Liver (tissue), 9 donors: Measurements from ENCODE around the gene ARHGDIA. TPM values are rescaled to one million over a fixed set of nuclear protein-coding genes. Genes with fewer than 3 reads are reported as not detected.

Experiments used
- DNase-seq: peaks from one replicate; pipeline ENCODE4 v3.0.0-alpha.2; 2017; ENCODE audit warnings: low spot score
- H3K27ac ChIP-seq, 2 donors: one replicate each; pipeline ENCODE4 v1.7.0; 2013; ENCODE audit warnings: inconsistent platforms in 2 of 2, low read length in 2 of 2, control low read depth in 1 of 2, low read depth in 1 of 2, mild to moderate bottlenecking in 1 of 2
- H3K27me3 ChIP-seq, 4 donors: one replicate each; pipeline versions ENCODE4 v1.6.1 to v1.7.0; 2013; ENCODE audit warnings: low read length in 3 of 4, inconsistent platforms in 1 of 4, mild to moderate bottlenecking in 1 of 4, moderate library complexity in 1 of 4; ENCODE audit not compliant: control insufficient read depth in 4 of 4, insufficient read depth in 4 of 4
- H3K36me3 ChIP-seq, 4 donors: one replicate each; pipeline versions ENCODE4 v1.6.1 to v1.7.0; 2013; ENCODE audit warnings: low read length in 3 of 4, mild to moderate bottlenecking in 3 of 4, low read depth in 1 of 4, moderate library complexity in 1 of 4; ENCODE audit not compliant: control insufficient read depth in 4 of 4, insufficient read depth in 3 of 4
- H3K4me1 ChIP-seq, 4 donors: one replicate each; pipeline versions ENCODE4 v1.6.1 to v1.7.0; 2013; ENCODE audit warnings: low read length in 3 of 4, mild to moderate bottlenecking in 3 of 4, moderate library complexity in 1 of 4; ENCODE audit not compliant: control insufficient read depth in 4 of 4, insufficient read depth in 4 of 4
- H3K4me3 ChIP-seq, 3 donors: one replicate each; pipeline versions ENCODE4 v1.6.1 to v1.7.0; 2013; ENCODE audit warnings: low read length in 3 of 3, control low read depth in 1 of 3, low read depth in 1 of 3, mild to moderate bottlenecking in 1 of 3
- H3K9ac ChIP-seq, 2 donors: one replicate each; pipeline ENCODE4 v1.7.0; 2013; ENCODE audit warnings: low read length in 2 of 2, mild to moderate bottlenecking in 2 of 2, moderate library complexity in 2 of 2, control low read depth in 1 of 2, low read depth in 1 of 2
- H3K9me3 ChIP-seq, 4 donors: one replicate each; pipeline versions ENCODE4 v1.6.1 to v1.7.0; 2013; ENCODE audit warnings: low read length in 3 of 4; ENCODE audit not compliant: control insufficient read depth in 4 of 4
- CTCF ChIP-seq: fragments of 150-350 bp; IDR thresholded peaks from 2 replicates; pipeline ENCODE4 v1.5.1; 2017; ENCODE audit warnings: improper control_type of control experiment, low read depth, low read length; ENCODE audit not compliant: missing input control
- EGR1 ChIP-seq, 2 donors: IDR thresholded peaks; 2 replicates each; pipeline ENCODE4 v1.6.1; 2016 to 2018; ENCODE audit warnings: antibody characterized with exemption in 2 of 2, low read depth in 2 of 2
- FOXA1 ChIP-seq: IDR thresholded peaks from 2 replicates; pipeline ENCODE4 v1.6.1; 2016; ENCODE audit warnings: antibody characterized with exemption
- FOXA2 ChIP-seq: IDR thresholded peaks from 2 replicates; pipeline ENCODE4 v1.6.1; 2016; ENCODE audit warnings: antibody characterized with exemption
- GABPA ChIP-seq, 2 donors: IDR thresholded peaks in 1 of 2; conservative IDR thresholded peaks in 1 of 2; 2 replicates each; pipeline ENCODE4 v1.6.1; 2016; ENCODE audit warnings: antibody characterized with exemption in 2 of 2, mild to moderate bottlenecking in 1 of 2, moderate library complexity in 1 of 2
- HNF4A ChIP-seq, 2 donors: conservative IDR thresholded peaks; 2 replicates each; pipeline ENCODE4 v1.6.1; 2016; ENCODE audit warnings: antibody characterized with exemption in 2 of 2, mild to moderate bottlenecking in 2 of 2
- HNF4G ChIP-seq: IDR thresholded peaks from 2 replicates; pipeline ENCODE4 v1.6.1; 2016; ENCODE audit warnings: antibody characterized with exemption
- JUND ChIP-seq, 2 donors: IDR thresholded peaks; 2 replicates each; pipeline ENCODE4 v1.6.1; 2016; ENCODE audit warnings: antibody characterized with exemption in 2 of 2
- MAX ChIP-seq: IDR thresholded peaks from 2 replicates; pipeline ENCODE4 v1.6.1; 2016; ENCODE audit warnings: antibody characterized with exemption
- NR2F2 ChIP-seq: IDR thresholded peaks from 2 replicates; pipeline ENCODE4 v1.6.1; 2016; ENCODE audit warnings: antibody characterized with exemption
- RAD21 ChIP-seq, 2 donors: IDR thresholded peaks; 2 replicates each; pipeline ENCODE4 v1.6.1; 2016; ENCODE audit warnings: antibody characterized with exemption in 2 of 2, mild to moderate bottlenecking in 2 of 2
- REST ChIP-seq: IDR thresholded peaks from 2 replicates; pipeline ENCODE4 v1.6.1; 2016; ENCODE audit warnings: antibody characterized with exemption, mild to moderate bottlenecking
- RXRA ChIP-seq, 2 donors: IDR thresholded peaks; 2 replicates each; pipeline ENCODE4 v1.6.1; 2017 to 2018; ENCODE audit warnings: antibody characterized with exemption in 2 of 2, mild to moderate bottlenecking in 1 of 2
- SP1 ChIP-seq: IDR thresholded peaks from 2 replicates; pipeline ENCODE4 v1.6.1; 2018; ENCODE audit warnings: antibody characterized with exemption, mild to moderate bottlenecking
- TAF1 ChIP-seq: conservative IDR thresholded peaks from 2 replicates; pipeline ENCODE4 v1.6.1; 2016; ENCODE audit warnings: antibody characterized with exemption, mild to moderate bottlenecking
- YY1 ChIP-seq: IDR thresholded peaks from 2 replicates; pipeline ENCODE4 v1.6.1; 2016; ENCODE audit warnings: antibody characterized with exemption, mild to moderate bottlenecking
- ZBTB33 ChIP-seq: IDR thresholded peaks from 2 replicates; pipeline ENCODE4 v1.6.1; 2016; ENCODE audit warnings: antibody characterized with exemption
- WGBS: extraction: QIAGEN DNeasy Blood & Tissue Kit; methylation state at CpG from one replicate; pipeline ENCODE4 v1.1.7; 2013; 5-methylcytosine and 5-hydroxymethylcytosine counted together
- polyA plus RNA-seq, 2 donors: library from polyadenylated mRNA; stranded (reverse) in 1 of 2; unstranded in 1 of 2; fragments of 200-250 nt in 1 of 2; fragments of >200 nt in 1 of 2; fragmentation: Nextera tagmentation in 1 of 2; extraction: Ambion mirVana in 1 of 2; gene quantifications; one replicate each; pipeline versions ENCODE4 v1.2.1 to v1.2.3, GENCODE V29; 2013 to 2015
- total RNA-seq, 2 donors: library from RNA; depleted of rRNA; stranded (reverse); fragments of >200 nt; gene quantifications; one replicate each; pipeline ENCODE4 v1.2.3, GENCODE V29; 2014
- donor health status: healthy.
- donor health status: healthy.
- donor health status: healthy.
- donor health status: healthy.
- donor health status: healthy.

The ARHGDIA gene
- total and polyA plus RNA-seq, 4 donors, result 35.5 to 142 (median 75.3) TPM

GRCh38 chr17:81898029-81898866 lies 27.1 kb upstream of the ARHGDIA start:
- Histone ChIP-seq H3K27me3 (no peaks in the 10 kb centered on the region), H3K9me3 (no peaks in the 10 kb centered on the region), H3K36me3 (peaks cover 6 to 37% (median 7%) of the 10 kb centered on the region in 4 donors), H3K4me1 (peaks cover 2 to 19% (median 12%) of the 10 kb centered on the region in 4 donors), H3K9ac (no peak overlapping the region), H3K4me3 (no peak overlapping the region), H3K27ac (no peak overlapping the region)
- TF ChIP-seq REST (no peak), NR2F2 (no peak), TAF1 (no peak), JUND (IDR thresholded peaks at IDR 0.05) (no peak), YY1 (no peak), FOXA2 (no peak), GABPA (IDR thresholded peaks at IDR 0.05 in 1 of 2, conservative IDR thresholded peaks at IDR 0.05 in 1 of 2) (no peak), EGR1 (IDR thresholded peaks at IDR 0.05; ENCODE audit: low read depth in 2 of 2) (no peak), RAD21 (IDR thresholded peaks at IDR 0.05) (no peak), HNF4A (conservative IDR thresholded peaks at IDR 0.05) (no peak), MAX (no peak)
- no peak for DNase-seq
- WGBS, result 94% methylated on average over 19 of the region's 19 CpGs

- no peak for DNase-seq
- Histone ChIP-seq H3K27ac (no peak overlapping the region), H3K9me3 (no peaks in the 10 kb centered on the region), H3K4me3 (no peak overlapping the region), H3K4me1 (peaks cover 3 to 13% (median 10%) of the 10 kb centered on the region in 4 donors), H3K9ac (no peak overlapping the region), H3K36me3 (peaks cover 6 to 37% (median 7%) of the 10 kb centered on the region in 4 donors), H3K27me3 (no peaks in the 10 kb centered on the region)
- TF ChIP-seq HNF4A (conservative IDR thresholded peaks at IDR 0.05), result no peak
- no peak for TF ChIP-seq JUND (IDR thresholded peaks at IDR 0.05)
- no peak for TF ChIP-seq EGR1 (IDR thresholded peaks at IDR 0.05; ENCODE audit: low read depth in 2 of 2)
- no peak for TF ChIP-seq NR2F2
- no peak for TF ChIP-seq RAD21 (IDR thresholded peaks at IDR 0.05)
- TF ChIP-seq FOXA2, result no peak
- no peak for TF ChIP-seq SP1
- TF ChIP-seq REST, result no peak
- TF ChIP-seq ZBTB33, result no peak
- TF ChIP-seq FOXA1, result no peak
- no peak for TF ChIP-seq MAX
- no peak for TF ChIP-seq HNF4G
- no peak for TF ChIP-seq GABPA (IDR thresholded peaks at IDR 0.05 in 1 of 2, conservative IDR thresholded peaks at IDR 0.05 in 1 of 2)
- no peak for TF ChIP-seq RXRA (IDR thresholded peaks at IDR 0.05)
- no peak for TF ChIP-seq CTCF
- WGBS, result 94% methylated on average over 11 of the region's 11 CpGs
Observed at GRCh38 chr17:81895400-81895799, 24.3 kb upstream of the ARHGDIA start.
